GM18508 (cell line): ENCODE measurements around the gene TXNL1.
A peak's percentile ranks its signal among the peaks of the same experiment; 100 is the strongest.

ENCODE experiments used
- ATAC-seq: cut with Tn5 transposase; IDR thresholded peaks from one replicate; pipeline ENCODE4 v1.9.1; 2021; ENCODE audit warnings: moderate number of reproducible peaks; ENCODE audit not compliant: insufficient read depth, unreplicated experiment

The TXNL1 gene

GRCh38 chr18:56647071-56647470, 8.7 kb upstream of the TXNL1 start:
- ATAC-seq = no peak

GRCh38 chr18:56645415-56646016, 7.1 kb upstream of the TXNL1 start:
- no peak for ATAC-seq

- ATAC-seq = no peak
These were observed 5.0 kb upstream of the TXNL1 start for GRCh38 chr18:56643381-56643780.

- ATAC-seq = no peak
These were observed 3.4 kb upstream of the TXNL1 start for GRCh38 chr18:56641714-56642337.

GRCh38 chr18:56639571-56639970, 1.2 kb upstream of the TXNL1 start:
- ATAC-seq = no peak

- ATAC-seq = no peak
These were observed 651 bp upstream of the TXNL1 start for GRCh38 chr18:56639104-56639381.

- peak; percentile 3 for ATAC-seq
These were observed 621 bp downstream of the TXNL1 start for GRCh38 chr18:56637711-56638231.

- ATAC-seq = no peak
These were observed 1.2 kb downstream of the TXNL1 start for GRCh38 chr18:56637176-56637575.

GRCh38 chr18:56635007-56635406, 3.4 kb downstream of the TXNL1 start:
- no peak for ATAC-seq

GRCh38 chr18:56632070-56633022, 6.0 kb downstream of the TXNL1 start:
- no peak for ATAC-seq

- ATAC-seq = no peak
These were observed 10.4 kb downstream of the TXNL1 start for GRCh38 chr18:56627991-56628390.

GRCh38 chr18:56615738-56616520, 22.5 kb downstream of the TXNL1 start:
- no peak for ATAC-seq

- no peak for ATAC-seq
These were observed 31.8 kb downstream of the TXNL1 start for GRCh38 chr18:56606618-56607017.

- no peak for ATAC-seq
These were observed 40.0 kb downstream of the TXNL1 start for GRCh38 chr18:56598422-56598821.

- ATAC-seq = no peak
These were observed 44.5 kb downstream of the TXNL1 start for GRCh38 chr18:56593906-56594305.

- no peak for ATAC-seq
These were observed 58.4 kb downstream of the TXNL1 start for GRCh38 chr18:56580026-56580425.

GRCh38 chr18:56579451-56579850, 58.9 kb downstream of the TXNL1 start:
- no peak for ATAC-seq

- ATAC-seq = no peak
These were observed 61.4 kb downstream of the TXNL1 start for GRCh38 chr18:56576826-56577573.

GRCh38 chr18:56575819-56576663, 62.4 kb downstream of the TXNL1 start:
- no peak for ATAC-seq
